GM19468 (cell line): ENCODE results near the gene LCN9.

Source experiments
- ATAC-seq: cut with Tn5 transposase; IDR thresholded peaks from one replicate; pipeline ENCODE4 v1.9.1; 2021; ENCODE audit warnings: mild to moderate bottlenecking, moderate library complexity, moderate number of reproducible peaks; ENCODE audit not compliant: unreplicated experiment; ENCODE audit errors: extremely low read depth

Gene LCN9

GRCh38 chr9:135714242-135715055 is 51.3 kb downstream of the LCN9 start:
- ATAC-seq: no peak

DNA sequence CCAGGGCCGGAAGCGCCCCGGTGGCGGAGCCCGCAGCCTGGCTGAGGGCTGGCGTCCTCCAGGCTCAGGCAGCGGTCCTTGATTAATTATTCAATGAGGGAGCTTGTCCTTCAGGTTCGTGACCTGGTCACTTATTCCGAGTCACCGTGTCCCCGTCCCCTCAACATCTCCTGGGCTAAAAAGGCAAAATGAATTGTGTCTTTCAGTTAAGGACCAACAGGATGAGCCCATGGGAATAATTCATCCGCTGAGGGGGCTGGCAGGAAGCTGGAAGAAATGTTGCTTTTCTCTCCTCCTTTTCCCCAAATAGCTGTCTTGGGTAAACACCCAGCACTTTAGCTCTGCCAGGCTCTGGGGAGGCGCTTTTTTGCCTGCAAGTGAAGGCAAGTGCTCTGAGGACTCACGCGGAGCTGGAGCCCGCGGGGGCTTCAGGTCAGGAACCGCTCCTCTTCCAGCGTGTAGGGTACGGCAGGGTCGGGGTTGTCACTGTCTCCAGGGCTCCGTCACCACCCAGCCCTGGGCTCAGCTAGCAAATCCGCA is 52.0 kb downstream of the LCN9 start:
- ATAC-seq: no peak

DNA sequence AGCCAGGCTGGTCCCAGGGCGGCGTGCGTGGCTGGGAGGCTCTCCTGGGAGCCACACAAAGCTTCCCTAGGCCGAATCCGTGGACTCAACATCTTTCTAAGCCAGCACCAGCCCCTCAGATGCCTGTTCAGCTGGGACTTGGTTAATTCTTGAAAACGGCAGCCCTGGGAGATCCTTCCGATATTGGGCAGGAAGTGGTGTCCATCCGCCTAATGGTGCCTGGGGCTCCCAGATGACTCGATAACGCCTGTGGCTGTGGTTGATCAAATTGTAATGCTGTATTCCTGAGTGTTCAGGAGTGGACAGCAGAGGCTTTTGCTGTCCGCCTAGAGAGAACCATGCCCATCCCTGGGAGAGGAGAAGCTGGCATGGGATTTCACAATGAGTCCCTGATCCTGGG is 52.9 kb downstream of the LCN9 start:
- no peak for ATAC-seq
